ENCODE data around the gene DAGLA. TPM values are rescaled to one million over a fixed set of nuclear protein-coding genes. Genes with fewer than 3 reads are reported as not detected.

Gene DAGLA
- total RNA-seq, 6 donors from 2014 or later: 3.0 to 11.0 (median 8.0) TPM

DNA sequence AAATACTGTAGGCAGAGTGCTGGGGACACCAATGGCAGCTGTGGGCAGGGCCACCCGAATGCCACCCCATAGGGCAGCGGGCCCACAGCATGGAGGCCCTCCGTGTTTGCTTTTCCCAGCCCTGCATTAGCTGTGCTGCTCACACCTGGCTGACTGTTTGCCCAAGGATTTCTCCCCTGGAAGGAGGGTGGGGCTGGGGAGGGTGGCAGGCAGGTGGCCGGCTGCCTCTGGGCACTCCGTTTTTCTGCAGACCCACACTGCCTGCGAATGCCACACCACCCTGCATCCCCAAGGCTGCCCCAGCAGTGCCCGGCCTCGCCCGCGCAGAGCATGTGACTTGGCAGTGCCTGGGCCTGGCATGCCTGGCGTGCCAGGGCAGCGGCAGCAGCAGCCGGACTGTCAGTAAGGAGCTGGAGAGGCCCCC lies 19.6 kb downstream of the DAGLA start:
- peaks cover 39 to 57% (median 53%) of the 10 kb centered on the region in 4 donors for H3K4me1 ChIP-seq
- no peaks in the 10 kb centered on the region for H3K27me3 ChIP-seq
- TF ChIP-seq, protein P1, sequence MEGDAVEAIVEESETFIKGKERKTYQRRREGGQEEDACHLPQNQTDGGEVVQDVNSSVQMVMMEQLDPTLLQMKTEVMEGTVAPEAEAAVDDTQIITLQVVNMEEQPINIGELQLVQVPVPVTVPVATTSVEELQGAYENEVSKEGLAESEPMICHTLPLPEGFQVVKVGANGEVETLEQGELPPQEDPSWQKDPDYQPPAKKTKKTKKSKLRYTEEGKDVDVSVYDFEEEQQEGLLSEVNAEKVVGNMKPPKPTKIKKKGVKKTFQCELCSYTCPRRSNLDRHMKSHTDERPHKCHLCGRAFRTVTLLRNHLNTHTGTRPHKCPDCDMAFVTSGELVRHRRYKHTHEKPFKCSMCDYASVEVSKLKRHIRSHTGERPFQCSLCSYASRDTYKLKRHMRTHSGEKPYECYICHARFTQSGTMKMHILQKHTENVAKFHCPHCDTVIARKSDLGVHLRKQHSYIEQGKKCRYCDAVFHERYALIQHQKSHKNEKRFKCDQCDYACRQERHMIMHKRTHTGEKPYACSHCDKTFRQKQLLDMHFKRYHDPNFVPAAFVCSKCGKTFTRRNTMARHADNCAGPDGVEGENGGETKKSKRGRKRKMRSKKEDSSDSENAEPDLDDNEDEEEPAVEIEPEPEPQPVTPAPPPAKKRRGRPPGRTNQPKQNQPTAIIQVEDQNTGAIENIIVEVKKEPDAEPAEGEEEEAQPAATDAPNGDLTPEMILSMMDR (IDR thresholded peaks at IDR 0.05): no peak
- TF ChIP-seq POLR2AphosphoS5 (IDR thresholded peaks at IDR 0.05) (no peak), EP300 (IDR thresholded peaks at IDR 0.05) (no peak), POLR2A (IDR thresholded peaks at IDR 0.05) (no peak)
- H3K4me3 ChIP-seq: no peak overlapping the region
- peak in 1 of 2 donors; percentile 23 for ATAC-seq (ENCODE audit: low FRiP score in 2 of 2)
- H3K27ac ChIP-seq: peak overlapping the region in 3 of 4 donors; percentile 58 to 70 (median 68)
- peak in 1 of 2 donors; percentile 88 for DNase-seq
- 60 to 86% methylated on average over 6 to 7 of the region's 13 CpGs for WGBS, 2 donors
- no peaks in the 10 kb centered on the region for H3K36me3 ChIP-seq
- H3K9me3 ChIP-seq: no peaks in the 10 kb centered on the region

DNA sequence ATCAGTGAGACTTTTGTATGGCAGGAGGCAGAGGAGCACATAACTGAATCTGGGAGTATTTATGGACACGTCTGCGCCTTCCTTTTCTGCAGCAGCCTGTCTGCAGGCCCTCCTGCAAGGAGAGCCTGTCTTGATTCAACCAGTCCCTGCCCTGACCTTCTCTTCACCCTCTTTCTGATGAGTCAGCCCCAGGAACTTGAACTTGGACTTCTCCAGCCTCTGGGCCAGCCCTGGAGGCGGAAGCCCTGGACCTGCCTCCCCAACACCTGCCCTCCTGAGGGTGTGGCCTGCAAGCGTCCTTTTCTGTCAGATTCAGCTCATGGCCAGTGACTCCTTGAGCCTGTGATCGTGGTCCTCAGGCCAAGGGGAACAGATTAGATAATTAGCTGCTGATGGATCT lies 20.0 kb downstream of the DAGLA start:
- Histone ChIP-seq H3K4me3 (no peak overlapping the region), H3K9me3 (no peaks in the 10 kb centered on the region), H3K27me3 (no peaks in the 10 kb centered on the region), H3K4me1 (peaks cover 36 to 53% (median 49%) of the 10 kb centered on the region in 4 donors), H3K36me3 (no peaks in the 10 kb centered on the region), H3K27ac (peak overlapping the region in 3 of 4 donors; percentile 58 to 70 (median 68))
- 68 to 70% methylated on average over 5 of the region's 5 CpGs for WGBS, 2 donors
- peak in 1 of 2 donors; percentile 74 for DNase-seq
- peak; percentile 35 to 74 for ATAC-seq (ENCODE audit: low FRiP score in 2 of 2)
- TF ChIP-seq EP300 (IDR thresholded peaks at IDR 0.05) (no peak), POLR2AphosphoS5 (IDR thresholded peaks at IDR 0.05) (no peak), POLR2A (IDR thresholded peaks at IDR 0.05) (no peak)
- TF ChIP-seq, protein P1 (IDR thresholded peaks at IDR 0.05): no peak

DNA sequence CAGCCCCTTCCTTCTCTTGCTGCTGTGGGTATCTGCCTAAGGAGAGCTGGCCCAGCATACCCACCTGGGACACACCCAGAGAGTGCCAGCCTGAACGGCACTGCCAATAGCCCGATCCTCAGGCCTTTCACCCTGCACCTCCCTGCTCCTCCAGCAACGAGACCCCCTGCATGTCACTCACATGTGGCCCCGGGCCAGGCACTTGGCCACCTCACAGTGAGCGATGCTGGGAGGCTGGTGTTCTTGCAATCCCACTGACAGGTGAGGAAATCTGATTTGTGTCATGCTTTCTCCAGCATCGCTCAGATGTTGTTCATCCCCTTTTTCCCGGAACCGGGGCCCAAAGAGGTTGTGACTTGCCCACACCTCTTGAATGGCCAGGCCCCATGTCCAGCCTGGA lies 20.5 kb downstream of the DAGLA start:
- TF ChIP-seq POLR2AphosphoS5 (IDR thresholded peaks at IDR 0.05): no peak
- TF ChIP-seq, protein P1 (IDR thresholded peaks at IDR 0.05): no peak
- no peak for TF ChIP-seq EP300 (IDR thresholded peaks at IDR 0.05)
- no peak for TF ChIP-seq POLR2A (IDR thresholded peaks at IDR 0.05)
- 83 to 86% methylated on average over 7 to 8 of the region's 8 CpGs for WGBS, 2 donors
- H3K9me3 ChIP-seq: no peaks in the 10 kb centered on the region
- H3K27me3 ChIP-seq: no peaks in the 10 kb centered on the region
- H3K27ac ChIP-seq: peak overlapping the region; percentile 13 to 58 (median 38)
- DNase-seq (peak in 1 of 2 donors; percentile 52), ATAC-seq (ENCODE audit: low FRiP score in 2 of 2) (no peak)
- no peak overlapping the region for H3K4me3 ChIP-seq
- H3K36me3 ChIP-seq: no peaks in the 10 kb centered on the region
- peaks cover 31 to 48% (median 44%) of the 10 kb centered on the region in 4 donors for H3K4me1 ChIP-seq

DNA sequence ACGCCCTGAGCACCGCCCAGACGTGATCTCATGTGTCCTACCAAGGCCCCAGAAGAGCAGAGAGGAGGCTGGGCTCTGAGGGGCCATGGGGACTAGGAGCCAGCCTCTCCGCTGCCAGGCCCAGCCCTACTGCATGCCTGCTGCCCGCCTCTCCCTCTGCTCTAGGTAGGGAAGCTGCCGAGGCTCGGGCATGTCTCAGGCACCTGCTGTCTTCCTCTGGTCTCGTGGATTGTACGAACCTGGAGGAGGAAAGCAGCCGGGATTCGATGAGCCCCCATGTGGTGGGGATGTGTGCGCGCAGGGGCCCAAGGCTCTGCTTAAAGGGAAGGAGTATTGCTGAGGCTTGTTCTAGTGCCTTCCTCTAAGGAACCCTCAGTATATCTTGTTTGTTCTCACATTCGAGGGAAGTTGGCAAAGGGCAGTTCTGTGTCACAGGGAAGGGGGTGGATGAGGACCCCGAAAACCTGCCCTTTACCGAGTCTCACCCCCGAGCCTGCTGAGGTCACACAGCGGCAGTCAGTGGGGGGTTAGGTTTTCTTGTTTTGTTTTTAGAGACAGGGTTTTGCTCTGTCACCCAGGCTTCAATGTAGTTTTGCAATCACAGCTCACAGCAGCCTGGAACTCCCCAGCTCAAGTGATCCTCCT lies 21.2 kb downstream of the DAGLA start:
- no peak for TF ChIP-seq POLR2A (IDR thresholded peaks at IDR 0.05)
- TF ChIP-seq, protein P1 (IDR thresholded peaks at IDR 0.05): peak in 3 of 6 experiments; percentile 13 to 45 (median 19)
- Histone ChIP-seq H3K27me3 (no peaks in the 10 kb centered on the region), H3K36me3 (no peaks in the 10 kb centered on the region), H3K4me3 (no peak overlapping the region), H3K27ac (peak overlapping the region; percentile 32 to 58 (median 45)), H3K9me3 (no peaks in the 10 kb centered on the region), H3K4me1 (peaks cover 25 to 42% (median 37%) of the 10 kb centered on the region in 4 donors)
- DNase-seq: no peak
- 59 to 60% methylated on average over 10 to 18 of the region's 18 CpGs for WGBS, 2 donors
- peak in 1 of 2 donors; percentile 32 for ATAC-seq (ENCODE audit: low FRiP score in 2 of 2)
